NCI-H1417 (cell line): ENCODE results near the gene ZNF84.

Experiments used
- DNase-seq, 3 experiments: peaks; one replicate each; lab custom pipeline; 2025; lab: John Stamatoyannopoulos, UW

The ZNF84 gene

DNA sequence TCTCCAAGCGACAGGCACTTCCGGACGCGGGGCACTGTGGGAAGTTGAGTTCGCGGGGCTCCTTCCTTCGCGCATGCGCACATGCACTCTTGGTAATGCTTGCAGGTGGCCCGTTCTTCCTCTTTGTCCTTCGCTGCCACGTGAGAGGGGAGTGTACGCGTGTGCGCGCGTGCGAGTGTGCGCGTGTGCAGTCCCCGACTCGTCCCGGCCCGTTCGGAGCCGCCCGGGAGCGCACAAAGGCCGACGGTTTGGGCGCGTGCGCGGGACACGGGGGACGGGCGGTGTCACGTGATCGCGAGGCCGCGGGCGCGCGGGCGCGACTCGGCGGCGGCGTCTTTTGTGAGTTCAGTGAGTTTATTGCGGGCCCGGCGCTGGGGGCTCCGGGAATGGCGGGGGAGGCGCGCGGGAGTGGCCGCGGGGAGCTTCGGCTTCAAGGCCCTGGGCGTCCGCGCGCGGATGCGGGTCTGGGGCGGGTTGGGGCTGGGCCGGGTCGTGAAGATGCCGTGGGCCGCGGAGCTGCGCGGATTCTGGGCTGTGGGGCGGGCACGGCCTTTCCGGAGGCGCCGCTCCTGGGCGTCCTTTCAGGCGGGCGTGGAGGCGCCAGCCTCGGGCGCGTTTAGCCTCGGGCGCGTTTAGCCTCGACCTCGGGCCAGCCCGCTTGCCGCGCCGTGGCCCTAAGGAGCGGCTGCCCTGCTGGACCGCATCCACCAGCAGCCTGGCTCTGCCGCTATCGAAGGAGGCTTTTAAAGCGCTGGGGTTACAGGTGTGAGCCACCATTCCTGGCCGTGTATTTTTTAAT is at the start of gene ZNF84:
TSS of gene ZNF84 (plus strand) at position 303 of the 799 bp plus-strand sequence. CDS start 3,959 bp downstream, outside the sequence.
- peak; percentile 99 for DNase-seq

DNA sequence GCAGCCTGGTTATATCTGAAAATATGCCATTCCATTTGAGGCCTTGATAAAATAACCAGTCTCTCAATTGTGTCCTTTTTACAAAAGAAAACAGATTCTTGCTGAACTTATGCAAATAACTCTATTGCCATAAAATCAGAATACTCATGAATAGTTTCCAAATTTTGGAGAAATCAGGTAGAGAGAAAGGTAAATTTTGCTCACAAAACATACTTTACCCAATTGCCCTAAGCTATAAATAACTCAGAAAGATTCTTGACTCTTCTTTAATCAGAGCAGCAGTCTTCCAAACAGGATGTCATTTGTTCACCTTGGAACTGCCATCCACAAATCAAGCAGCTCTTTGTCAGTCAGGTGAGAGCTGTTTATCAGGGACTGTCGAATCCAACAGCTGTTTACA is 38.6 kb upstream of the ZNF84 start:
- no peak for DNase-seq

DNA sequence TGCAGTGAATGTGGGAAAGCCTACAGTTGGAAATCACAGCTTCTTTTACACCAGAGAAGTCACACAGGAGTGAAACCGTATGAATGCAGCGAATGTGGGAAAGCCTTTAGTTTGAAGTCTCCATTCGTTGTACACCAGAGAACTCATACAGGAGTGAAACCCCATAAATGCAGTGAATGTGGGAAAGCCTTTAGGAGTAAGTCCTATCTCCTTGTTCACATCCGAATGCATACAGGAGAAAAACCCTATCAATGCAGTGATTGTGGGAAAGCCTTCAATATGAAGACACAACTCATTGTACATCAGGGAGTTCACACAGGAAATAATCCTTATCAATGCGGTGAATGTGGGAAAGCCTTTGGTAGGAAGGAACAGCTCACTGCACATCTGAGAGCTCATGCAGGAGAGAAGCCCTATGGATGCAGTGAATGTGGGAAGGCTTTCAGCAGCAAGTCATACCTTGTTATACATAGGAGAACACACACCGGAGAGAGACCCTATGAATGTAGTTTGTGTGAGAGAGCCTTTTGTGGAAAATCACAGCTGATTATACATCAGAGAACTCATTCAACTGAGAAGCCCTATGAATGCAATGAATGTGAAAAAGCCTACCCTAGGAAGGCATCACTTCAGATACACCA is 26.5 kb upstream of the ZNF84 start:
- no peak for DNase-seq

DNA sequence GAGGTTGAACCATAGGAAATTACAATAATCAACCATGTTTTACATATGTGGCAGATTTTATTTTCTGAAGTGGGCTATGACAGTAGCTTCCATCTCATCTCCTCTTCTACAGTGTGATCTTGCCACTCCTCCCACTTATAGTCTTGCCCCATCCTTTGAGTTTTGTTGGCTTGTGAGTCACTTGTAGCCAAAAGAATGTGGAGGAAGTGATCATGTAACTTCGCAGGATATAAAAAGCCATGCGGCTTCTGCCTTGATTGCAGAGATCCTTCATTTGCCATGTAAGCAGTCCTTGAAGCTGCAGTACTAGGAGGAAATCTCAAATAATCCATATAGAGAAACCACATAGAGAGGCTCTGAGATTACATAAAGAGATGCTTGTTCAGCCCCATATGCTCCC is 13.7 kb upstream of the ZNF84 start:
- no peak for DNase-seq

DNA sequence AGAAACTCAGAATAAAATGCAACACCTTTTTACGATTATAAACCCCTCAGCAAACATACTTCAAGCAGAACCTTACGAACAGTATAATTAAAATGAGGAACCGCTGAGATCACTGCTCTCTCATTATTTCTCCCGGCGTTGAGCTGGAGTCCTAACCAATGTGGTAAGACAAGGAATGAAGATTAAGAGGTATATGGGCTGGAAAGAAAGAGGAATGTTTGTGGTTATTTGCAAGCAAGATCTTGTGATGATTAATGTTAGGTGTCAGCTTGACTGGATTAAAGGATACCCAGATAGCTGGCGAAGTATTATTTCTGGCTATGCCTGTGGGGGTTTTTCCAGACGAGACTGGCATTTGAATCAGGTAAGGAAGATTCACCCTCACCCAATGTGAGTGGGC is 10.3 kb upstream of the ZNF84 start:
- no peak for DNase-seq

DNA sequence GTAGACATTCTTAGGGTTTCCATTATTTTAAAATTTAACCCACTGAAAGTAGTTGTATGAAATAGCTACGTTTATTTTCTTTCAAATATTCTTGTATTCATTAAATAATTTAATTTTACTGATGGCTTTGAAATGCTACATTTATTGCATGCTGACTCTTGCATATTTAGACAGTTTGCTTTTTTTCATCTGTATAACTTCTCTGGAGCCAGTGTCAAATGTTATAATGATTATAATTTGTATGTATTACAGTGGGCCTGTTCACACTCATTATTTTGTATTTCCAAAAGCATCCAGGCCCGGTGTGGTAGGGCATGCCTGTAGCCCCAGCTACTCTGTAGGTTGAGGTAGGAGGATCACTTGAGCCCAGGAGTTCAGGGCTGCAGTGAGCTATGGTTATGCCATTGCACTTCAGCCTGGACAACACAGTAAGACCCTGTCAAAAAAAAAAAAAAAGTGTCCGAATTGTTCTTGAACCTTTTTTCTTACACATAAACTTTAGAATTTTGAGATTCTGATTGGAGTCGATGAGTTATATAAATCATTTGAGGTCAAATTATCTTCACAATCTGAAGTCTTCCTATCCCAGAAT is 905 bp downstream of the ZNF84 start:
- no peak for DNase-seq

DNA sequence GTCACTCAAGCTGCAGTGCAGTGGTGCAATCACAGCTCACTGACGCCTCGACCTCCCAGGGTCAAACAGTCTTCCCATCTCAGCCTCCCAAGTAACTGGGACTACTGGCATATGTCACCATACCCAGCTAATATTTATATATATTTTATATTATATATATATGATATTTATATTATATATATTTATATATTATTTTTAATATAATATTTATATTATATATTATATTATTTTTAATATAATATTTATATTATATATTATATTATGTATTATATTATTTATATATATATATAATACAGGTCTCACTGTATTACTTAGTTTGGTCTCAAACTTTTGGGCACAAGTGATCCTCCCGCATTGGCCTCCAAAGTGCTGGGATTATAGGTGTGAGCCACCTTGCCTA is 9.4 kb downstream of the ZNF84 start:
- no peak for DNase-seq

DNA sequence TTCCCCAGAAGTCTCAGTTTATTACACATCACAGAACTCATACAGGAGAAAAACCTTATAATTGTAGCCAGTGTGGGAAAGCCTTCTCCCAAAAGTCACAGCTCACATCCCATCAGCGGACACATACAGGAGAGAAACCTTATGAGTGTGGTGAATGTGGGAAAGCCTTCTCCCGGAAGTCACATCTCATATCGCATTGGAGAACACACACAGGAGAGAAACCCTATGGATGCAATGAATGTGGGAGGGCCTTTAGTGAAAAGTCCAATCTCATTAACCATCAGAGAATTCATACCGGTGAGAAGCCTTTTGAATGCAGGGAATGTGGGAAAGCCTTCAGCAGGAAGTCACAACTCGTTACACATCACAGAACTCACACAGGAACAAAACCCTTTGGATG is 20.1 kb downstream of the ZNF84 start:
- no peak for DNase-seq

DNA sequence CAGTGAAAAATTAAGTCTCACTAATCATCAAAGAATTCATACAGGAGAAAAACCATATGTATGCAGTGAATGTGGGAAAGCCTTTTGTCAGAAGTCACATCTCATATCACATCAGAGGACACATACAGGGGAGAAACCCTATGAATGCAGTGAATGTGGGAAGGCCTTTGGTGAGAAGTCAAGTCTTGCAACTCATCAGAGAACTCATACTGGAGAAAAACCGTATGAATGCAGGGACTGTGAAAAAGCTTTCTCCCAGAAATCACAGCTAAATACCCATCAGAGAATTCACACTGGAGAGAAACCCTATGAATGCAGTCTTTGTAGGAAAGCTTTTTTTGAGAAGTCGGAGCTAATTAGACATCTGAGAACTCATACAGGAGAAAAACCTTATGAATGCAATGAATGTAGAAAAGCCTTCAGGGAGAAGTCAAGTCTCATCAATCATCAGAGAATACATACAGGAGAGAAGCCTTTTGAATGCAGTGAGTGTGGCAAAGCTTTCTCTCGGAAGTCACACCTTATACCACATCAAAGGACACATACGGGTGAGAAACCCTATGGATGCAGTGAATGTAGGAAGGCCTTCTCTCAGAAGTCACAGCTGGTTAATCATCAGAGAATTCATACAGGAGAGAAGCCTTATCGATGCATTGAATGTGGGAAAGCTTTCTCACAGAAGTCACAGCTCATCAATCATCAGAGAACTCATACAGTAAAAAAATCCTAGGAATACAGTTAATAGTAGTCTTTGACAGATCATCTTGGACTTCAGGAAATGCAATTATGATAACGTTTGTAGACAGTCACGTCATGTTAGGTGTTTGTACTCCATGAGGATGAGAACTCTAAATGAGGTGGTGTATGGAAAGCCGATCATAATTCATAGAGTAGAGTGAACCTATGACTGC is 21.1 kb downstream of the ZNF84 start:
- DNase-seq = peak in 2 of 3 experiments; percentile 23 to 52

DNA sequence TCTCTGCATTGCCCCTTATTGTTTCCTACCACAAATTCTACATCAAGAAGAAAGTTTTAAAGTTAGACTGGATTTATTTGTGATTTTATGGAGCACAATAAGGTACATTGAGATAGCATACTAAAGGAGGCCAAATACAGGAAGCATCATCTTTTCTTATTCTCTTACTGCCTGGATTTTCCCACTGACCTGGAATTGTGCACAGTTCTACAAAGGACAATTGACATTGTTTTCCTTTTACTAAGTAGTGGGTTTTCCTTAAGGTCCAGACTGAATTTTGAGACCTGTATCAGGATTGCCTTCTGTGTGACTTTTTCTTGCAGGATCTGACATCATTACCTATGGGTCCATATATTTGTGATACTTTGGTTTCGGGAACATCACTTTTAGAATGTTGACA is 24.6 kb downstream of the ZNF84 start:
- DNase-seq = no peak

DNA sequence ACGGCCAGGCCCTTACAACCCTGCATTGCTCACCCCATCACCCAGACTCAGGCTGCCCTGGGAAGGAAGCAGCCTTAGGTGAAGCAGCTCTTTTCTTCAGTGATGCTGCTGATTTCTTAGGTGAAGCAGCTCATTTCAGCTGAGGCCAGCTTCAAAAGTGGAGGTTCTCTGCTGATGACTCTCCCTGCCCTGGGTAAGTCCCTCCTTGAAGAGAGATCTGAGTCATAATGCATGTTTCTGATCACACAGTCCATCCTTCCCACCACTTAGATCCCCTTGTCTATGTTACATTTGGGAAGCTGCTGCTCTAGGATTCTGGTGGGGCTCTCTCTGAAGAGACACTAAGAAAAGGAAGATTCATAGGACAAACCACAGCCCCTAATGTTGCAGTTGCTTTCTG is 26.2 kb downstream of the ZNF84 start:
- no peak for DNase-seq

DNA sequence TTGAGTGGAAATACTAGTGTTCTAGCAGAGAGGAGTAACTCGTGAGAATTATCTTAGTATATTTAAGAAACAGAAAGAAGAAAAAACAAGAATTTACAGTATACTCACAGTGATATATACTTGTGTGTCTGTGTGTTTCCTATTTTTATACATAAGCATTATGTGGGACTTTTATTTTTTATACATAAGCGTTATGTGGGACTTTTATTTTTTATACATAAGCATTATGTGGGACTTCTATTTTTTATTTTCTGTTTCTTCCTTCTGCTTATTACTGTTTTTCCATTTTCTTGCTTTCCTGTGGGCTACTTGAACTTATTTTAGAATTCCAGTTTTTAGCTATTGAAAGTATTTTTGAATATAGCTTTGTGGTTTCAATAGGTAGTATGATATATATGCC is 36.5 kb downstream of the ZNF84 start:
- DNase-seq = no peak

DNA sequence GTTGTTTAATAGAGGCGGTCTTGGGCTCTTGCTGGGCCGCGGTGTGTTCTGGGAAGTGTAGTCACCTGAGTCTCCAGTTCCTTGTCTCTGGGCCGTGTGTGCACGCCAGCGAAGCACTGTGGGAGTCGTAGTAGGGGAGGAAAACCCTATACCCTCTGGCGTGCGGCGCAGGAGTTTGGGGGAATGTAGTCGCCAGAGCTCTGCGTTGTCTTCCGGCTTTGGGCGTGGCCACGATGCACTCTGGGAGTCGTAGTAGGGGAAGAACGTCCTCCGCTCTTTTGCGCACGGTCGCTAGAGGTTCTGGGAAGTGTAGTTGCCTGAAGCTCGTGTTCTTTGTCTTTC is 42.7 kb downstream of the ZNF84 start:
- DNase-seq = peak; percentile 99 to 100 (median 99)

DNA sequence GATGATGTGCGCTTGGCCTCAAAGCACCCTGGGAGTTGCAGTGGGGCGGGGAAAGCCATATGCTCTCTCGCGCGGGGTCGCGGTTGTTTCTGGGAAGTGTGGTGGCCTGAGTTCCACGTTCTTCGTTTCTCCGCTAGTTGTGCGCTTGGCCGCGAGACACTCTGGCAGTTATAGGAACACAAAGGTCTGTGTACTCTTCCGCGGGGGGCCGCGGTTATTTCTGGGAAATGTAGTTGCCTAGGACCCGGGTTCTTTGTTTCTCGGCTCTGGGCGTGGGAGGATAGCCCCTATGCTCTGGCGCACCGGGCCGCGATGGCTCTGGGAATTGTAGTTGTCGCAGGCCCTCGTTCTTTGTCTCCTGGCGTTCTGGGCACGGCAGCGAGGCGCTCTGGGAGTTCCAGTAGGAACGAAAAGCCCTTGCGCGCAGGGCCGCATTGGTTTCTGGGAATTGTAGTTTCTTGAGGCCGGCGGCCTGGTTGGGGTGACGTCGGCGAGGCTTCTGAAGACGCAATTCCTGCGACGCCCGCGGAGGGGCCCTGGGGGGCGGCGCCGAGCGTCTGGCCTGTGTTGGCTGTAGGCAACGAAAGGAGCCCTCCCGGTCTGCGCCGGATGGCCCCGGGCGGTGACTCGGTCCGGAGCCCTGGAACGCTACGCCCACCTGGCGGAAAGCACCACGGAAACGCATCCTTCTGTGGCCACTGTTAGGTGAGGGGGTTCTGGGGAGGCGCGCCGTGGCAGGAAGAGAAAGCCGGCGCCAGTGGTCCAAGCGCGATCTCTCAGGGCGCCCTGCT is 43.3 kb downstream of the ZNF84 start, which contains the start of gene ZNF140:
TSS of gene ZNF140 (plus strand) at position 556 of the 791 bp plus-strand sequence. CDS start 398 bp downstream, outside the sequence.
- peak; percentile 98 to 100 (median 100) for DNase-seq

DNA sequence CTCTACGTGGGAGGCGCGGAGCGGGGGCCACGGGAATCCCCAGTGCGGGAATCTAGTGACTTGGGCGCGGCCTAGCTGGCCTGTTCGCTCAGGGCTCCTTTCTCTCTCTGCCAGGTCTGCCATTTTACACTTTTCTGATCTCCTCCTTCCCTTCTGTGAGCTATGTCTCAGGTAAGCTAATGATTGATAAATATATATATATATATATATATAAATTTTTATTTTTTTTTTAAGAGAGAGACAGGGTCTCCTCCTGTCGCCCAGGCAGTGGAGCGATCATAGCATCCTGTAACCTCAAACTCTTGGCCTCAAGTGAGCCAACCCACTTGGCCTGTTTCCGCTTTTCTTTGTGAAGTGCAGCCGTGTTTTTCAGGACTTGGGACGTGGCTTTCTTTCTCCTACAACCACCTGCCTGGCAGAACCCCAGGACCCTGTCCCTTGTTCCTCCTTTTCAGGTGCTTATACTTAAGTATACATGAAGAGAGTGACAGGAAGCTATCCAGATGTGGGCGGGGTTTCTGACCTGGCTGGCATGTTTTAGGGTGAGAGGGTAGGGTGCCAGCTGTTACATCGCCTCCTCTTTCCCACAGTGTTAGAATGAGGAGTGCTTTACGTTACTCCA is 44.0 kb downstream of the ZNF84 start:
- peak in 2 of 3 experiments; percentile 44 to 77 for DNase-seq

DNA sequence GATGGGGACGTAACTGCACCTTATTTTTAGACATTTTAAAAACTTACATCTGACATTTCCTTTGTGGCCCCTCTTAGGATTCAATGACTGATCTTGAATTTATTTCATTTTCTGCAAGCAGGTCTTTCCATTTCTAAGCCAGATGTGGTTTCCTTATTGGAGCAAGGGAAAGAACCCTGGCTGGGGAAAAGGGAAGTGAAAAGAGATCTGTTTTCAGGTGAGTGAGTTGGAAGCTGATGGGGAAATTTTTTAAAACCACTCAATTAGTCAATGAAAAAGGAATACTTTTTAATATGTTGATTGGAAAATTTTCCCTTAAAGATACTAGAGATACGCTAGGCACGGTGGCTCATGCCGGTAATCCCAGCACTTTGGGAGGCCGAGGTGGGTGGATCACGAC is 46.0 kb downstream of the ZNF84 start:
- DNase-seq = no peak

DNA sequence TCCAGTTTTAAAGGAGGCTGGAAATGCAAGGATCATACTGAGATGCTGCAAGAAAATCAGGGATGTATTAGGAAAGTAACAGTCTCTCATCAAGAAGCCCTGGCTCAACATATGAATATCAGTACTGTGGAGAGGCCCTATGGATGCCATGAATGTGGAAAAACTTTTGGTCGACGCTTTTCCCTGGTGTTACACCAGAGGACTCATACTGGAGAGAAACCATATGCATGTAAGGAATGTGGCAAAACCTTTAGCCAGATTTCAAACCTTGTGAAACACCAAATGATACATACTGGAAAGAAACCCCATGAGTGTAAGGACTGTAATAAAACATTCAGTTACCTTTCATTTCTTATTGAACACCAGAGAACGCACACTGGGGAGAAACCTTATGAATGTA is 68.3 kb downstream of the ZNF84 start:
- no peak for DNase-seq

DNA sequence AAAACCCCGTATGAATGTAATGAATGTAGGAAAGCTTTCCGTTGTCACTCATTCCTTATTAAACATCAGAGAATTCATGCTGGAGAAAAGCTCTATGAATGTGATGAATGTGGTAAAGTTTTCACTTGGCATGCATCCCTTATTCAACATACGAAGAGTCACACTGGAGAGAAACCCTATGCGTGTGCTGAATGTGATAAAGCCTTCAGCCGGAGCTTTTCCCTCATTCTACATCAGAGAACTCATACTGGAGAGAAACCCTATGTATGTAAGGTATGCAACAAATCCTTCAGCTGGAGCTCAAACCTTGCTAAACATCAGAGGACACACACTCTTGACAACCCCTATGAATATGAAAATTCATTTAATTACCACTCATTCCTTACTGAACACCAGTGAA is 68.9 kb downstream of the ZNF84 start:
- DNase-seq = peak in 1 of 3 experiments; percentile 12

DNA sequence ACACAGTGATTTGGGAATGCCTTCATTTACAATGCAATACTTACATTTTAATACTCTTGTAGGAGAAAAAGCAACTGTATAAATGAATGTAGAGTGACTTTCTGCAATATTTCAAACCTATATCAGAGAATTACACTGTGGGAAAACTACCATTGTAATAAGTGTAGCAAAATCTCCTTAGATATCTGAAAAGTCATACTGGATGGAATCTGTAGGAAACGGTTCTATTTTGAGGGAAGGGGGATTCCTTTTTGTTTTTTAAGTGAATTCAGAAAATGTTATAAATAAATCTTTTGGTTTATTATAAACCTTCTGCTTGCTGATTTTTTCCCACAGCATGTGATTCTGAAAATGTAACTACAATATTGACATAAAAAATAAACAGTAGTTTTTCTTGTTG is 69.8 kb downstream of the ZNF84 start:
- no peak for DNase-seq

DNA sequence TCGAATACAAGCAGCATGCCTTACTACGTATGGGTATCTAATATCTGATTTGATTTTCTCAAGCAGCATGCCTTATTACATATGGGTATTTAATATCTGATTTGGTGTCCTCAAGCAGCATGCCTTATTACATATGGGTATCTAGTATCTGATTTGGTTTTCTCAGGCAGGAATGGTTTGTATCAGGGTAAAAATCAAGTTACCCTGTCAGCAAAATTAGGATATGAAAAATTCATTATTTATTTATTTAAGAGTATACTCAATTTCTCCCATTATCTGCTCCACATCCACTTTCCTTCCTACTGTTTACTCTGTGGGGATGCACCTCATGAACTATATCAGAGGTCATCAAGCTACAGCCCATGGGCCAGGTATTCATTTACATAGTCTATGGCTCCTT is 70.8 kb downstream of the ZNF84 start:
- DNase-seq = no peak
